Sigmoid colon (tissue), 4 donors: Measurements from ENCODE around the gene APBA3.

Experiments
- EP300 ChIP-seq, 4 donors: sonication (generic); formaldehyde crosslinking; IDR thresholded peaks; one replicate each; pipeline ENCODE4 v1.6.1; 2017; ENCODE audit warnings: antibody characterized with exemption in 4 of 4
- TF ChIP-seq, protein P1 (sequence below), 4 experiments: fragments of 450-650 bp in 3 of 4; fragments of 200-600 bp in 1 of 4; IDR thresholded peaks; one replicate each; pipeline ENCODE4 v1.5.1; 2016 to 2019; ENCODE audit warnings: antibody characterized with exemption in 4 of 4, mild to moderate bottlenecking in 3 of 4, moderate library complexity in 2 of 4

DNA sequence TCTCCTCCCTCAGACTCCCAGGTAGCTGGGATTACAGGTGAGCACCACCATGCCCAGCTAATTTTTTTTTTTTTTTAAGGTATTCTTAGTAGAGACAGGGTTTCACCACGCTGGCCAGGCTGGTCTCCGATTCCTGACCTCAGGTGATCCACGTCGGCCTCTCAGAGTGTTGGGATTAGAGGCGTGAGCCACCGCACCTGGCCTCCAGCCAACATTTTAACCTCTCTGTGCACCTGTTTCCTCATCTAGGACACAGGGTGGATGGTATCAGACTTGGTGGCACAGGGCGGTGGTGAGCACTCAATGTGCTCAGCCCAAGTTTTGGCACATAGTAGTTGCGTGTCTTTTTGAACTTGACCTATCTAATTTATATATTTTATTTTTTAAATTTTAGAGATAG is 12.5 kb downstream of the APBA3 start:
- no peak for TF ChIP-seq EP300 (IDR thresholded peaks at IDR 0.05)
- TF ChIP-seq, protein P1, sequence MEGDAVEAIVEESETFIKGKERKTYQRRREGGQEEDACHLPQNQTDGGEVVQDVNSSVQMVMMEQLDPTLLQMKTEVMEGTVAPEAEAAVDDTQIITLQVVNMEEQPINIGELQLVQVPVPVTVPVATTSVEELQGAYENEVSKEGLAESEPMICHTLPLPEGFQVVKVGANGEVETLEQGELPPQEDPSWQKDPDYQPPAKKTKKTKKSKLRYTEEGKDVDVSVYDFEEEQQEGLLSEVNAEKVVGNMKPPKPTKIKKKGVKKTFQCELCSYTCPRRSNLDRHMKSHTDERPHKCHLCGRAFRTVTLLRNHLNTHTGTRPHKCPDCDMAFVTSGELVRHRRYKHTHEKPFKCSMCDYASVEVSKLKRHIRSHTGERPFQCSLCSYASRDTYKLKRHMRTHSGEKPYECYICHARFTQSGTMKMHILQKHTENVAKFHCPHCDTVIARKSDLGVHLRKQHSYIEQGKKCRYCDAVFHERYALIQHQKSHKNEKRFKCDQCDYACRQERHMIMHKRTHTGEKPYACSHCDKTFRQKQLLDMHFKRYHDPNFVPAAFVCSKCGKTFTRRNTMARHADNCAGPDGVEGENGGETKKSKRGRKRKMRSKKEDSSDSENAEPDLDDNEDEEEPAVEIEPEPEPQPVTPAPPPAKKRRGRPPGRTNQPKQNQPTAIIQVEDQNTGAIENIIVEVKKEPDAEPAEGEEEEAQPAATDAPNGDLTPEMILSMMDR (IDR thresholded peaks at IDR 0.05), result no peak
